Measurements from ENCODE around the gene AFM.
"Not testable (repeated sequence)": the region's sequence is repeated elsewhere in the genome, so short reads cannot be mapped to it uniquely, and the experiment has no call there.

Gene AFM

GRCh38 chr4:73507541-73507940 is 26.0 kb downstream of the AFM start:
- no peak for DNase-seq (ENCODE audit: low spot score)

GRCh38 chr4:73508651-73509050 is 27.1 kb downstream of the AFM start:
- no peak for DNase-seq (ENCODE audit: low spot score)

GRCh38 chr4:73518340-73518739 is 36.8 kb downstream of the AFM start:
- no peak for DNase-seq (ENCODE audit: low spot score)

- no peak for DNase-seq (ENCODE audit: low spot score)
Measured at GRCh38 chr4:73520821-73521220, 39.3 kb downstream of the AFM start.

GRCh38 chr4:73523126-73523525 is 41.6 kb downstream of the AFM start:
- DNase-seq (ENCODE audit: low spot score), result no peak

DNA sequence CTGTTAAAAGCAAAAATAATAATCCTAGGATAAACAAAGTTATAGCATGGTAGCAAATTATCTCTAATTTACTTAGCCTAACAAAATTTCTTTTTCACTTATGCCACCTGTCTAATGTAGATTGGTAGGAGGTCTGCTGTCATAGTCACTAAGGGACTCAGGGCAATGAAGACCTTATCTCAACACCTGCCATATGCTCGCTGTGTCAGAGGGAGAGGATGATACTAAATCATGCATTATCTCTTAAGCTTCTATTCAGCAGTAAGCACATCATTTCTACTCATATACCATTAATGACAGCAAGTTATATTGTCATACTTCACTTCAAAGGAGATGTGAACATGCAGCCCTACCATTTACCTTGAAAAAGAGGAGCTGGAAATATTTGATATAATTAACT is 44.1 kb downstream of the AFM start:
- no peak for DNase-seq (ENCODE audit: low spot score)

GRCh38 chr4:73527196-73527595 is 45.7 kb downstream of the AFM start:
- no peak for DNase-seq (ENCODE audit: low spot score)

GRCh38 chr4:73528171-73528570 is 46.6 kb downstream of the AFM start:
- DNase-seq (ENCODE audit: low spot score), result no peak

DNA sequence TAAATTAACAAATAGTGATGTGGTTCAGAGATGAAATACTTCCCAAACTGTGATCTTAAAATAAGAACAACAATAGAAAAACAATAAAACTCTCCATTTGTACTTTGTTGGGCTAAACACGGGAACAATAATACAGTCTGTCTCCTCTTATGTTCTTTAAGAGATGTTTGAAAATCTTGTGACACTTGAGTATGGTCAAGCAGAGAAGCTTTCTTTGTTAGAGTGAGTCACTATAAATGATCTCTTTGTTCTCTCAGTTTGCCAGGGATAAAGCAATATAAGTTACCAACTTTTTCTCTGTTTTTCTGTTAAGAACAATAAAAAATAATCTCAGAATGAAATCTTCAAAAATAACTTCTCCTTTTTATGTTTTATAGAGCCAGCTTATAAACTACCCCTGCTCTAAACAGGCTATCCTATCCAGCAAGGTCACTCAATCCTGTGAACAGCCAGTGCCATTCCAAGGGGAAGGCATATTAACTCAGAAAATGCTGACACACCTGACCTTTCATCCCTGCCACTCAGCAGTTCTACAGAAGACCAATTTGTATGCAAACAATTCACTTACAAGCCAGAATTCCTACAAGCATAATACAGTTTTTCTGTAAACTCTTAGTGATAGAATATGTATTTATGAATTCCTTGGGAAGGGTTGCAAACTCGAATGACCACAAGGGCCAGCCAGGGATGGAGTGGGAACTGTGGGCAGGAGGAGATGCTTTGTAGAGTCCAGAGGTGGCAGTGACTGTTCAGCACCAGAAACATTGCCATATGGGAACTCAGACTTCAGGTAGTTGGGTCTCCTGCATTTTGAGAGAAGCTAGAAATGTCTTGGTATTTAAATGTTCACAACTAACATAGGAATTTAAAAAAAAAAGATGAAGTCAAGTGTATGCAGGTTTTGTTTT is 52.2 kb downstream of the AFM start:
- DNase-seq (ENCODE audit: low spot score), result no peak

DNA sequence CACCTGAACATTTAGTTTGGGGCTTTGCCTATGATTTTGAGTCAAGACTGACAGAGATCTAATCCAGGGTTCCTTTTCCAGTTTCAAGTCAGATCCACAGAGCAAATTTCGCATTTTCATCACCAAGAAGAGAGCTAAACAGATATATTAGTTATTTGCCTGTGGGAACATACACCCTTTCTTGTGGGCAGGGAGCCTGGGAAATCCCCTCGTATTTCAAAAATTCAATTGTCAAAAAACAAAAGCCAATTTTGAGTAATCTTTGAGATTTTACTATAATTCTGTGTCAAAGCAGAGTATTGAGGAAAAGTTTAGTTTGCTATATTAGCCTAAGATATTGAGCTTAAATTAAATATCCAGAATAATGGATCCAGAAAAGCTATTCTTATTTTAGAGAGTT is 56.6 kb downstream of the AFM start:
- no peak for DNase-seq (ENCODE audit: low spot score)

DNA sequence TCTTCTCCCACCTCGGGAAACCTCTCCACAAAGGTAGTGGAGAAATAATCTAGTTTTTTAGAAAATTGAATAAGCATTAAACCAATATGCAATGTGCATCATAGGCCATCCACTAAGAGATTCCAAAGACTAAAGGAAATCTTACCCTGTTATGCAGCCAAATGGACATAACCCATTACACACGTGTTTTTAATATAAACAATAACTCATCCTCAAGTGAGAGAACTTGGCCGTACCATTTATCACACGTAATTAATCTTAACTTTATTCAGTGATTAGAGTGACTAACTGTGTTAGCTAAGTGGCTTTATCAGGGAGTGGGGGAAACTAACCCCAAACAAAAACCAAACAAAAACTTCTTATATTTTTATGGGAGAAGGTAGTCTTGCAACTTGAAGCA is 57.8 kb downstream of the AFM start:
- DNase-seq (ENCODE audit: low spot score), result no peak

DNA sequence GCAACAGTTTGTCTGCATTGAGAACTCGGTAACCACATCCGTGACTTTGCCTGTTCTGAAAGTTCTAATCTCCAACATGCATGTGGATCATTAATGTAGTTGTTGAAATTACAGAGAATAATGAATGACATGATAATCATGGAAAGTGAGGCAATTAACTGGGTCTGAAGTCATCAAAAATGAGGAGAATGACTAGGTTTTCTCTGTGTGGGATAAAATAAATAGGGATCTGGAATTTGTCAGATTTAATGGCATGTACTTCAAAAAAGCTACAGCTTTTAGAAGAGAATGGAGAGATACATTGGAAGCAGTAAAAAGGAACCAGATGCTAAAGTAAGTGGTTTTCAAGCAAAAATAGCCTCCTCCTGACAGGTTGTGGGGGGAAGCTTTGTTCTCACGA is 59.3 kb downstream of the AFM start:
- no peak for DNase-seq (ENCODE audit: low spot score)

- no peak for DNase-seq (ENCODE audit: low spot score)
Measured at GRCh38 chr4:73541251-73541650, 59.7 kb downstream of the AFM start.

DNA sequence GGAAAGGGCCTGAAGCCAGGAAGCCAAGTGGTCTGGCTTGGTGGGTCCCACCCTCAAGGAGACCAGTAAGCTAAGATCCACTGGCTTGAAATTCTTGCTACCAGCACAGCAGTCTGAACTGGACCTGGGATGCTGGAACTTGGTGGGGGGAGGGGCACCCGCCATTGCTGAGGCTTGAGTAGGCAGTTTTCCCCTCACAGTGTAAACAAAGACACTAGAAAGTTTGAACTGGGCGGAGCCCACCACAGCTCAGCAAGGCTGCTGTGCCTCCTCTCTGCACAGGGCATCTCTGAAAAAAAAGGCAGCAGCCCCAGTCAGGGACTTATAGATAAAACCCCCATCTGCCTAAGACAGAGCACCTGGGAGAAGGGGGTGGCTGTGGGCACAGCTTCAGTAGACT is 63.1 kb downstream of the AFM start:
- no peak for DNase-seq (ENCODE audit: low spot score)

DNA sequence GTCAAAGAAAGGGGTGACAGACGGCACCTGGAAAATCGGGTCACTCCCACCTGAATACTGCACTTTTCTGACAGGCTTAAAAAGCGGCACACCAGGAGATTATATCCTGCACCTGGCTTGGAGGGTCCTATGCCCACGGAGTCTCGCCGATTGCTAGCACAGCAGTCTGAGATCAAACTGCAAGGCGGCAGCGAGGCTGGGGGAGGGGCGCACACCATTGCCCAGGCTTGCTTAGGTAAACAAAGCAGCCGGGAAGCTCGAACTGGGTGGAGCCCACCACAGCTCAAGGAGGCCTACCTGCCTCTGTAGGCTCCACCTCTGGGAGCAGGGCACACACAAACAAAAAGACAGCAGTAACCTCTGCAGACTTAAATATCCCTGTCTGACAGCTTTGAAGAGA is 69.3 kb downstream of the AFM start:
- DNase-seq (ENCODE audit: low spot score), result not testable (repeated sequence)
